ENCODE data around the gene PDLIM5. TPM values are rescaled to one million over a fixed set of nuclear protein-coding genes. Genes with fewer than 3 reads are reported as not detected.
A peak's percentile ranks its signal among the peaks of the same experiment; 100 is the strongest.
"Not testable (repeated sequence)": the region's sequence is repeated elsewhere in the genome, so short reads cannot be mapped to it uniquely, and the experiment has no call there.

The PDLIM5 gene
- total RNA-seq, 6 experiments from 2014 or later = 152 to 240 (median 171) TPM

DNA sequence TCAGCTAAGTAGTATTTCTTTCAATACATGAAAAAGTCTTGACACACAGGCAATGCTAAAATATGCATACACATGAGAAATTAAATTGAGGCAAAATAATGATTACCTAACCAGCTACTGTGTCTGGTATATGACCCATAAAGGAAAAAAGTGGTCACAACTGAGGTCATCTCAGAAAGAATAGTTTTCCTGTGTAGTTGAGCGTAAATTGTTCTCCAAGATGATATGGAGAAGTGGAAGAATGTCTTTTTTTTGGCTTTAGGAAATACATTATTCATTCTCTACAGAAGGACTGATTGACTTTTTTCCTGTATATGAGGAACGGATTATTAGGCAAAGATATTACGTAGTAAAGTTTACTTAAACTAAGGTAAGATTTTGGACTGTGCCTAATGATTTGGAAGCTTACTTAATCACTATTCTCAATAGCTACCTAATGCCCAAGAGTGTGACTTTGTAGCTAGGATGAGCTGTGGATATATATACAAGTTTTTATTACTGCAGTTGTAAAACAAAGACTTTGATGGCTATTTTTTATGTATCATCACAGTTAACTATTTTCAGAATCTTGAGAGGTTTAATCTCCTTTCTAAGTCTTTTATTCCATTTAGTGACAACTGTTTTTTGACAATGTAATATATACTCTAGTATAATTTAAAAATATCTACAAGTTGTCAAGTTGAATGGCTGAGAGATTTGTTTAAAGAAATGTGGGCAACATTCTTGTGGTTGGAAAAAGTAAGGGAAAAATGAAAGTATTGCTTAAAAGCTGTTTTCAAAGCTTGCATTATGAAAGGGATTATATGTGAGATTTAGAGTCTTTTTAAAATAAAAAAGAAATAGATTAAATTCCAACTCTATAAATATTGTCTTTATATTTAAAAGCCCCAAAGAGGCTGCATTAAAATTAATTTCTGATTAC lies 100.2 kb downstream of the PDLIM5 start:
- no peak for DNase-seq
- peaks cover 52% of the 10 kb centered on the region for H3K4me1 Mint-ChIP-seq (ENCODE audit: low read depth)
- peaks cover 10% of the 10 kb centered on the region for H3K9me3 Mint-ChIP-seq

DNA sequence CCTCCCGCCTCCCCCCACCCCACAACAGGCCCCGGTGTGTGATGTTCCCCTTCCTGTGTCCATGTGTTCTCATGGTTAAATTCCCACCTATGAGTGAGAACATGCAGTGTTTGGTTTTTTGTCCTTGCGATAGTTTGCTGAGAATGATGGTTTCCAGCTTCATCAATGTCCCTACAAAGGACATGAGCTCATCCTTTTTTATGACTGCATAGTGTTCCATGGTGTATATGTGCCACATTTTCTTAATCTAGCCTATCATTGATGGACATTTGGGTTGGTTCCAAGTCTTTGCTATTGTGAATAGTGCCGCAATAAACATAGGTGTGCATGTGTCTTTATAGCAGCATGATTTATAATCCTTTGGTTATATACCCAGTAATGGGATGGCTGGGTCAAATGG lies 104.3 kb downstream of the PDLIM5 start:
- Mint-ChIP-seq H3K4me1 (ENCODE audit: low read depth) (peaks cover 59% of the 10 kb centered on the region), H3K9me3 (peaks cover 18% of the 10 kb centered on the region), H3K36me3 (ENCODE audit: low read depth) (peaks cover 41% of the 10 kb centered on the region)
- DNase-seq; H3K27ac Mint-ChIP-seq; H3K27me3 Mint-ChIP-seq (ENCODE audit: insufficient read depth); H3K4me3 Mint-ChIP-seq: not testable (repeated sequence)

More for the DNA sequence above, 100.2 kb downstream of the PDLIM5 start:
- Mint-ChIP-seq H3K36me3 (ENCODE audit: low read depth) (peaks cover 35% of the 10 kb centered on the region), H3K27me3 (ENCODE audit: insufficient read depth) (no peaks in the 10 kb centered on the region), H3K4me3 (no peak overlapping the region), H3K27ac (no peak overlapping the region)
- TF ChIP-seq, protein P1, sequence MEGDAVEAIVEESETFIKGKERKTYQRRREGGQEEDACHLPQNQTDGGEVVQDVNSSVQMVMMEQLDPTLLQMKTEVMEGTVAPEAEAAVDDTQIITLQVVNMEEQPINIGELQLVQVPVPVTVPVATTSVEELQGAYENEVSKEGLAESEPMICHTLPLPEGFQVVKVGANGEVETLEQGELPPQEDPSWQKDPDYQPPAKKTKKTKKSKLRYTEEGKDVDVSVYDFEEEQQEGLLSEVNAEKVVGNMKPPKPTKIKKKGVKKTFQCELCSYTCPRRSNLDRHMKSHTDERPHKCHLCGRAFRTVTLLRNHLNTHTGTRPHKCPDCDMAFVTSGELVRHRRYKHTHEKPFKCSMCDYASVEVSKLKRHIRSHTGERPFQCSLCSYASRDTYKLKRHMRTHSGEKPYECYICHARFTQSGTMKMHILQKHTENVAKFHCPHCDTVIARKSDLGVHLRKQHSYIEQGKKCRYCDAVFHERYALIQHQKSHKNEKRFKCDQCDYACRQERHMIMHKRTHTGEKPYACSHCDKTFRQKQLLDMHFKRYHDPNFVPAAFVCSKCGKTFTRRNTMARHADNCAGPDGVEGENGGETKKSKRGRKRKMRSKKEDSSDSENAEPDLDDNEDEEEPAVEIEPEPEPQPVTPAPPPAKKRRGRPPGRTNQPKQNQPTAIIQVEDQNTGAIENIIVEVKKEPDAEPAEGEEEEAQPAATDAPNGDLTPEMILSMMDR (IDR thresholded peaks at IDR 0.05) = no peak

DNA sequence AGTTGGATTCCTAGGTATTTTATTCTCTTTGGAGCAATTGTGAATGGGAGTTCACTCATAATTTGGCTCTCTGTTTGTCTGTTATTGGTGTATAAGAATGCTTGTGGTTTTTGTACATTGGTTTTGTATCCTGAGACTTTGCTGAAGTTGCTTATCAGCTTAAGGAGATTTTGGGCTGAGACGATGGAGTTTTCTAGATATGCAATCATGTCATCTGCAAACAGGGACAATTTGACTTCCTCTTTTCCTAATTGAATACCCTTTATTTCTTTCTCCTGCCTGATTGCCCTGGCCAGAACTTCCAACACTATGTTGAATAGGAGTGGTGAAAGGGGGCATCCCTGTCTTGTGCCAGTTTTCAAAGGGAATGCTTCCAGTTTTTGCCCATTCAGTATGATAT lies 105.9 kb downstream of the PDLIM5 start:
- H3K27me3 Mint-ChIP-seq (ENCODE audit: insufficient read depth); DNase-seq; H3K4me3 Mint-ChIP-seq; H3K27ac Mint-ChIP-seq: not testable (repeated sequence)
- H3K4me1 Mint-ChIP-seq (ENCODE audit: low read depth) = peaks cover 59% of the 10 kb centered on the region
- H3K36me3 Mint-ChIP-seq (ENCODE audit: low read depth) = peaks cover 35% of the 10 kb centered on the region
- peaks cover 18% of the 10 kb centered on the region for H3K9me3 Mint-ChIP-seq

DNA sequence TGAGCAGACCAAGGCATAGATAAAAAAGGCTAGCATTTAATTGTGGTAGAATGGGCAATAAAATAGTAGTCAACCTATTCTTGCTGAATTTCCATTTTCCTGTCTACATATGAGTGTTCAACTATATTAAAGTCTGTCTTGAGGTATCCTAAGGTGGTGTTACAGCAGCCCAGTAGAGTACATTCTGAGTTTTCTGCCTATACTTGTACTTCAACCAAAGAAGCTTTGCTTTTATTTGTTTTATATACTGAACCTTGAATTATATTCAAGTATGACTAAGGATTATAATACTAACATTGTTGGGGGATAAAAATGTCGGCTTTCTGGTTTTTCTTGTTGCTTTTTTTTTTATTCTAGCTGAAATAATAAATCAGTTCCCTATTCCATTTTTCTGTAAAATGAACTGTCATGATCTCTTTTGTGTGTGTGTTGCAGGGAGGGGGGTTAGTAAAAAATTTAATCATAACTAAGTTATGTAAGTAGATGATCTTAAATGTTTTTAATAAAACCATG lies 106.7 kb downstream of the PDLIM5 start:
- Mint-ChIP-seq H3K4me1 (ENCODE audit: low read depth) (peaks cover 61% of the 10 kb centered on the region), H3K36me3 (ENCODE audit: low read depth) (peaks cover 33% of the 10 kb centered on the region), H3K27me3 (ENCODE audit: insufficient read depth) (no peaks in the 10 kb centered on the region), H3K27ac (no peak overlapping the region), H3K4me3 (no peak overlapping the region), H3K9me3 (peaks cover 18% of the 10 kb centered on the region)
- DNase-seq = no peak
- TF ChIP-seq, protein P1 (IDR thresholded peaks at IDR 0.05) = no peak

DNA sequence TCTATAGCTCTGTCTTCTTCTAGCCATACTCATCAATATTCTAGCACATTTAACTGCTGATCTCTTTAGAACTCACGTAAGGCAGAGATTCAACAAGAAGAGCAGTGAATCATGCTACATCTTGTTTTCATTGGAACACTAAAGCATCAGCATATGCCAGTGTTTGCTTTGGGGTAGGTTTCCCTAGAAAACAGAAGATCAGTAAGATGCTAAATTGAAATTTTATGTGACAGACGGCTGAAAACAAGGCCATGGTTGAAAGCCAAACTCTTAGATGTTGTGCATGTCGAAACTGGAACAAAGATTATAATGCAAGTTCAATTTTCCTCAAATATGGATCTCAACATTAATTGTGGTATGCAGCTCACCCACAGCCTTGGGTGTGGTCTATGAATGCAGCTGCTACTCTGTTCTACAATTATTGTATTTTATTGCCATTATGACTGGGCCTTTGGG lies 107.6 kb downstream of the PDLIM5 start:
- TF ChIP-seq, protein P1 (IDR thresholded peaks at IDR 0.05) = no peak
- peaks cover 34% of the 10 kb centered on the region for H3K36me3 Mint-ChIP-seq (ENCODE audit: low read depth)
- peaks cover 69% of the 10 kb centered on the region for H3K4me1 Mint-ChIP-seq (ENCODE audit: low read depth)
- H3K27me3 Mint-ChIP-seq (ENCODE audit: insufficient read depth) = no peaks in the 10 kb centered on the region
- H3K9me3 Mint-ChIP-seq = peaks cover 18% of the 10 kb centered on the region
- DNase-seq = peak; percentile 41
- H3K27ac Mint-ChIP-seq = peak overlapping the region; percentile 42; the same call in 1 of the 2 replicates
- no peak overlapping the region for H3K4me3 Mint-ChIP-seq

DNA sequence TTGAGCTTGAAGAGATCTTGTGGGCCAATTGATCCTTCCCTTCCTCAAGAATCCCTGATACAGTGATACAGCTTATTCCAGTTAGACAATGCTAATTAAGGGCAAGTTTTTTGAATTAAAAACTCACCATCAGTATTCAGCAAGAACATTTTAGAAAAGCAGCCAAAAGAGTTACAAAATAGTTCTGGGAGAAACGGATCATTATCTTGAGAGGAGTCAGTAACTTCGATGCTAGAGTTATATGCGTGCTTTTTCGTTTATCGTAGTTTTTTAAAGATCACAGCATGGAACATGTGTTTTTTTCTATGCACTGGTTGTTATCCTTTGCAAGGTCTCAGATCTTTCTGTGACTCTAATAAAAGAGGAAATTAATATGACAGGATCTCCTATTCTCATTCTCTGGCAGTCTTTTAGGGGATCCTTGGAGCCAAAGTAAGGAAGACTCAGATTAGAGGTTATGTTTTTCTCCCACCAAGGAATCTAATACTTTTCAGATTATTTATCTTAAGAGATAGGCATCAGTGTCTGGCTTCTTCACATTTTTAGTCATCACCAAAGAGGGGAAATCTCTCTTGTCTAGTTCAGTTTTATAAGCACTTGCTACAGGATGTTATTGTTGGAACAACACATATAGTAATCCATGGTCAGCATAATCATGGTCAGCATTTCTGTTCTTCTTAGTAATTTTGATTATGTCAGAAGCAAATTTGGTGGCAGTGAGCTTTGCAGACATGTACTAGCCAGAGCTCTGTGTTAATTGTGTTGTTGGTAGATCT lies 109.7 kb downstream of the PDLIM5 start:
- TF ChIP-seq, protein P1 (IDR thresholded peaks at IDR 0.05) = no peak
- Mint-ChIP-seq H3K27ac (peak overlapping the region; percentile 62), H3K4me1 (ENCODE audit: low read depth) (peaks cover 71% of the 10 kb centered on the region), H3K36me3 (ENCODE audit: low read depth) (peaks cover 25% of the 10 kb centered on the region), H3K9me3 (peaks cover 13% of the 10 kb centered on the region), H3K27me3 (ENCODE audit: insufficient read depth) (no peaks in the 10 kb centered on the region), H3K4me3 (peak overlapping the region; percentile 51)
- peak; percentile 80 for DNase-seq

Measured in HFFc6 (cell line).